8988T (cell line): ENCODE results near the gene TREML4.
"Not testable (repeated sequence)": the region's sequence is repeated elsewhere in the genome, so short reads cannot be mapped to it uniquely, and the experiment has no call there.

Experiments used
- DNase-seq: peaks from one replicate; pipeline ENCODE4 v3.0.0; 2011

Gene TREML4

GRCh38 chr6:41228096-41228495, at the start of gene TREML4:
TSS of gene TREML4 (plus strand) at chr6:41228349. CDS start at chr6:41228428, 79 bp downstream.
- no peak for DNase-seq

DNA sequence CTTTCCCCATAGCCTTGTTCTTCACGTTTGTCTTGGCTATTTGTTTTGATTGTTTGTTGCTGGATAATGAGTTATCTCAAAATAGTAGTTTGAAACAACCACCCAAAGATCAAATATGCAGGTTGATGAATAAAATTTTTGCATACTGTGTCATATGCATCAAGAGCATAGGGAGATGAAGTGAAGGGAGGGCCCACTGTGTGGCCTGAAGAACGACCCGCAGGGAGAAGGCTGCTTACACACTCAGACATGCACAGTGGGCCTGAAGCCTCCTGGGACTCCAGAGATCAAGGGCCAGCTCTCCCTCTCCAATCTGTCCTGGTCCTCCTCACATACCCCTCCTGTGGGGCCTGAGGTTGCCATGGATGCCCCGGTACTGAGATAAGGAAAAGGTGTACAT, 49.0 kb upstream of the TREML4 start:
- no peak for DNase-seq

DNA sequence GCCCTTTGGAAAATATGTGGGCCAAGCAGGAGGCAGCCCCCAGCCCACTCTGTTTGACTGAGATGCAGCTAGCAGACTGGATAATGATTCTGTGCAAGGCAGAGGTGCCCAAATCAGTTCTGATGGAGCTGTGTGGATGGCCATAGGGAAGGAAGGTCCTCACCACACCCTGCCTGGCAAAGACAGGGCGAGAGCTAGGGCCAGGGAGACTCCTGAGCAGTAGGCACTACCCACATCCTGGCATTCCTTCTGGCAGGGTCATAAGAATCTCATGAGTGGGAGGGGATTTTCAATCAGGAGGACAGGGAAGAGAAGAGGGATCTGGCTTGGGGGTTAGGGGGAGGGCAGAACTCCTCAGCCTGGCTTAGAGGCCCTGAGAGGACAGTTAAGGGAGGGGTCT, 46.6 kb upstream of the TREML4 start:
- DNase-seq: no peak

- no peak for DNase-seq
These were observed 45.8 kb upstream of the TREML4 start for GRCh38 chr6:41182069-41183034.

GRCh38 chr6:41184761-41185160, 43.4 kb upstream of the TREML4 start:
- no peak for DNase-seq

- DNase-seq: no peak
These were observed 42.1 kb upstream of the TREML4 start for GRCh38 chr6:41186031-41186562.

GRCh38 chr6:41187924-41188886, 39.9 kb upstream of the TREML4 start:
- DNase-seq: no peak

DNA sequence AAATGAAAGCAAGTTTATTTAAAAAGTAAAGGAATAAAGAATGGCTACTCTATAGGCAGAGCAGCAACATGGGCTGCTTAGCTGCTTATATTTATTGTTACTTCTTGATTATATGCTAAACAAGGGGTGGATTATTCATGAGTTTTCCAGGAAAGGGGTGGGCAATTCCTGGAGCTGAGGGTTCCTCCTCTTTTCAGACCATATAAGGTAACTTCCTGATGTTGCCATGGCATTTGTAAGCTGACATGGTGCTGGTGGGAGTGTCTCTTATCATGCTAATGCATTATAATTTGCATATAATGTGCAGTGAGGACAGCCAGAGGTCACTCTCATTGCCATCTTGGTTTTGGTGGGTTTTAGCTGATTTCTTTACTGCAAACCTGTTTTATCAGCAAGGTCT, 39.1 kb upstream of the TREML4 start:
- DNase-seq: not testable (repeated sequence)

DNA sequence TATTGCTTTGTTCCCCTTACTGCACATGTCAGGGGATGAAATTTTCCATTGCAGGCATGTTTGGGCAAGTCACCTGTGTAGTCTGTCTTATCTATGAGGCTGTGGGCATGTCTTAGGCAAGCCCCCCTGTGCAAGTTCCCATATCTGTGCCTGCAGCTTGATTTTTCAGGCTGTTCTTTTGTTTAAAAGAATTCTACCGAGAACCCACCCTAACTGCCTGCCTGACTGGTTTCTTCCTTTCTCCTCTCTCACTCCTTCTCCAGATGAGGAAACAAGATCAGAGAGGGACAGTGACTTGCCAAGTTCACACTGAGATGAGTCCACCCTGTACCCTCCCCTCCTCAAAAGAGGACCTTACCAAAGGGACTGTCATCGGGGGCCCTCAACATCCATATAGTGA, 38.2 kb upstream of the TREML4 start:
- no peak for DNase-seq

DNA sequence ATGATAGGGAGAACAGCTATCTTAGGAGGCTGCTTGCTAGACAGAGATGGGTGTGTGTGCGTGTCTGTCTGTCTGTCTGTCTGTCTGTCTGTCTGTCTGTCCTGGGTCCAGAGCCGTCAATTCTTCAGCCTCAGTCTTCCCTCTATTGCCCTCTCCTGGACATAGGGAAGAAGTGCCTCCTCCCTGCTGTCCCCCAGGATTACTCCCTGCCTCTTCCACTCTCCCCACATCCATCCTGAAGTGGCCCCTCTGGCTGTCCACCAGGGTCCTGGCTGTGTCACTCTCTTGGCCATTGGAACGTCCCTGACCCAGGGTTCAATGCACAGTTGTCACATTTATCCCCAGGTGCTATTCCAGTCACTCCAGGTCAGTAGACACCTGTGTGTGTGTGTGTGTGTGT, 37.4 kb upstream of the TREML4 start:
- DNase-seq: no peak

DNA sequence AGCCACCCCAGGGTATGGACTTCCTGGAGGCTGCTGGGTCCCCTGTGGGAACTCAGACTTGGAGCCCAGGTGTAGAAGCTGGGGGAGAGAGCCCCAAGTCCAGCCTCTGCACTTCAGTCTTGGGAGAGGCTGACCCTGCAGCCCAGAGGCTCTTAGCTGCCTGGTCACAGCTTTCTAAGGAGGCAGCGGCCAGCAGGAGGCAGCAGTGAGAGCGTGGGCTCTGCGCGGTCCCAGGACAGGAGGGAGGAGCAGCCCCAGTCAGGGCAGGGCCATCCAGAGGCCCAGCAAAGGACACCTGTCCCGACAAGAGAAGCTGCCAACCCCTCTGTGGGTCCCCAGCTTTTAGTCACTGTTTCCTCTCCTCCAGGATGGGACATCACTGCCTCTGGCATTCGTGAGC, 36.6 kb upstream of the TREML4 start:
- peak; percentile 39 for DNase-seq

DNA sequence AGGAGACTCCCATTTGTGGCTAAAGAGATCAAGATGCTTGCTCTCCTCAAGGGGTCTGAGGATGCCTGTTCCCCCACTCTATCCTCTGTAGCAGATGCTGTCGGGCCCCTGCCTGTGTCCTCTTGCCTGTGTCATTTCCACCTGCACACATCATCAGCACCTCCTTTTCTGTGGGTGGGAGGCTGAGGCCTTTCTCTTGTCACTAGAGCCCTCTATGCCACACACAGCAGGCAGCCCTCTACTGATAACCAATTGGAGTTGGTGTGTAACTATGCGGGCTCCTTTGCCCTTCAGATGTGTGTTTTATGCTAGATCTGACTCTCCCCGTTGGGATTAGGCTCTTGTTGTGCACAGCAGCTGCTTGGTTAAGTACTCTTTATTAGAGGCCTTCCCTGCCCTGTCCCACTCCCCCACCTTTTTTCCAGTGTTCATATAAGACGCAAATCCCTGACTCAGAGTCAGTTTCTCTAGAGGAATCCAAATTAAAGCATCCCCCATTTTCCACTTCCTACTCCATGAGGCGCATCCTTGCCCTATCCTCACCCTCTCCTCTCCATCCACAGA, 34.9 kb upstream of the TREML4 start:
- no peak for DNase-seq

DNA sequence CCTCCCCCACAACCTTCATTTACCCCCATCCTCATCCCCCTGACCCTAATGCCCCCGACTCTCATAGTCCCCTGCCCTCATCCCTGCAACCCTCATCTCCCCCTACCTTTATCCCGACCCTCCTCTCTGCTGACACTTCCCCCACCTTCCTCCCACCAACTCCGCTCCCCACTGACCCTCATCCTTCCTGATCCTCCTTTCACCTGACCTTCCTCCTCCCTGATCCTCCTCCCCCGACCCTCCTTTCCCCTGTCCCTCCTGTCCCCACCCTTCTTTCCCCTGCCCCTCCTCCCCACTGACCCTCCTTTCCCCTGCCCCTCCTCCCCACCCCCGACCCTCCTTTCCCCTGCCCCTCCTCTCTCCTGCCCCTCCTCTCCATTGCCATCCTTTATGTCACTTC, 34.3 kb upstream of the TREML4 start:
- DNase-seq: no peak

DNA sequence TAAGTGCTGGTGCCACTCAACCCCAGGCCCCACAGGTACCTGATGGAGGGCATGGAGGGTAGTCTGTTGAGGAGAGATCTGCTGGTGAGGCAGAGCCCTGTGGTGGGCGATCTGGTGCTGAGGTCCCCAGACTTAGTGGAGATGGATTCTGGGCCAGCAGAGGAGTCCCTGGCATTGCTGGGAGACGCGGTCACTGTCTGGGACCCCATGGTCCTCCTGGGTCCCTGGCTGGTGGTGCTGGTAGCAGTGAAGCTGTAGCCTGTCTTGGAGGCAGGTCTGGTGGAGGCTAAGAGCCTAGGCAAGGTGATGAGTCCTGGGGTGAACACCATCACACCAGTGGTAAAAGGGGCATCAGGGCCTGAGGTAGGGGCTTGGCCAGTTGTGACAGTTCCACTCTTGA, 33.8 kb upstream of the TREML4 start:
- DNase-seq: no peak

GRCh38 chr6:41197234-41197633, 30.9 kb upstream of the TREML4 start:
- DNase-seq: no peak

DNA sequence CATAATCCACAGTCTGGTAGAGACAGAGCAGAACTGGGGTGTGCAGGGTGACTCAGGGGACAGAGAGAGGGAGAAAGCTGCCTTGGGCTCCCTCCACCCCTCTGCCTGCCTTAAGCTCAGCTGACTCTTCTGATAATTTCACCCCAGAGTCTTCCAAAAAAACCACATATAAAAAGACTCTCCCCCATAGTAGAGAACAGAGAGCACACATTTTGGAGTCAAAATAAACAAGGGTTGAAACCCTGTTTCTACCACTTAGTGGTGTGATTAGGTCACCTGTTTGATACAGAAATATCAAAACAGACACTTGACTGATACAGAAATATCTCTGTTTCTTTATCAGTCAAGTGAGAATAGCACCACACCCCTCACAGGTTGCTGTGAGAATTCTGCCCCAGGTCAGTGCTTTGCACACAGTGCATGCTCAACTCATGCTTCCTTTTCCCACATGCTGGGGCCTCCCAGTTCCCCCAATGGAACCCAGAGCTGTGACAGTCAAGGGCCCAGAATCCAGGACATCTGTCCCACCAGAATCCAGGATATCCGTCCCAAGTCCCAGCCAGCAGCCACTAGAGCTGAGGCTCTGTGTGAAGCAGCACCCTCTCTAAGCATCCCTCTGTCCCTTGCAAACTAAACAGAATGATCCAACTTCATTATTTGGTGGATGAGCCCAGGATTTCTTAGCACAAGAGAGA, 28.4 kb upstream of the TREML4 start:
- DNase-seq: no peak

DNA sequence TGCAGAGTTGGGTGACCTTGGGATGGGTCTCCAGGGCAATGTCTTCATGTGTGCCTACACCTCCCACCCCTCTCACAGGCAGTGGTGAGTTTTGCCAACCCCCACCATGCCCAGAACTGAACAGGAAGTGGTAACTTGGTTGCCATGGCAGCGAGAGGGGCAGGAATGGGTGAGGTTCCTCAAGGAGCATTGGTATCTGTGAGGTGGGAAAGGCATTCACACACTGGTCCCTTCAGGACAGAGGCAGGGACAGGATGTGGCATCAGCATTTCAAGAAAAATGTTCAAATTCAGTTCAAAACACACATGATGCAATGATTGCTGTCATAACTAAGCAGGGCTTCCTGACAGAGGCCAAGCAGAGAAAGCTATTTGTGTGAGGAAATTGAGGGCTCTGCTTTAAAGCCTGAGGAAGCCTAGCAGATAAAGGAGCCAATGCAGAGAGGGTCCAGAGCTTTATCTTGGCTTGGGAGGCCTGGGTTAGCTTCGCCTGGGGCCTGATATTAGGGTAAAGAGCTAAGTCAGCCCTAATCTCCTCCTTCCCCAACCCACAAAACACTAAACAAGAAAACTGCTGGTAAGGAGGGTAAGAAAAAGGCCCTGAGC, 27.8 kb upstream of the TREML4 start:
- no peak for DNase-seq

DNA sequence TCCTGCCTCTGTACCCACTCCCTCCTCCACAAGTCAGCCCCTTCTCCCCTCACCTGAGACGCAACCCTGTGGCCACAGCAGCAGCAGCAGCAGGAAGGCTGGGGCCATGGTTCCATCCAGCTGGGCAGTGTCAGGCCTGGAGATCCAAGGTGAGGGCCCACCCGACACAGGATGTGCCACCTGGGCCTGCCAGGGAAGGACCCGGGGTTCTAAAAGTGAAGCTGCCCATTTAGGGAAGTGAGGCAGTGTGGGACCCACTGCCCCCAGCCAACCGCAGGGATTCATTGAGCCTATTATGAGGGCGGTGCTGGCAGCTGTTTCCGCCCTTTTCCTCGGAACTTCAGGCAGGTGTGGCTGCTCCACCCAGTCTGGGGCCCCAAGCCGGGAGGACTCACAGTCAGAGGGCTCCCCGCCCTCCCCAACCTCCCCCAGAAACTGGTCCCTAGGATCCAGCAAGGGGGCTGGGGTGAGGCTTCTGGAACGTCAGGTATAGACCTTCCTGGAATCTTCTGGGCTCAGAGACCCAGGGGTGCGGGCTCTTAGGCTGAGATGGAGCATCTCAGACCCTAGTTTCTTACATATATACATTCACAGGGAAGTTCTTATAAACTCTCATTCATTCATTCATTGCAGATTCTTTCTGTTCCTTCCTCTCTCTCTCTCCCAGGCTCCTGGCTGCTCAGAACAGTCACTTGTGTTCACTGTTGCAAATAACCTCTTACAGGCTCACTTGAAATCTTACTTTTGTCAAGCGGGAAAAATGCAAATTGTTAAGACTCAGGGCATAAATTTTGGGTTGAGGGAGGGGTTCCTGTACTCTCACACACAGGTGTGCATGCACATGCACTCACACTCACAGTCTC, 27.0 kb upstream of the TREML4 start, which contains the start of gene TREML2:
Gene TREML2 (minus strand): TSS at position 249 of the 863 bp plus-strand sequence. CDS start 141 bp downstream, at position 108.
- DNase-seq: no peak

- DNase-seq: no peak
These were observed 26.4 kb upstream of the TREML4 start for GRCh38 chr6:41201764-41202173.

- no peak for DNase-seq
These were observed 24.0 kb upstream of the TREML4 start for GRCh38 chr6:41204156-41204555.
